ENCODE data around the gene SHISA6. TPM values are rescaled to one million over a fixed set of nuclear protein-coding genes. Genes with fewer than 3 reads are reported as not detected.

The SHISA6 gene
- total and polyA plus RNA-seq, 2 donors (not counting 1 experiment from before 2014, with no cell fraction given), result not detected

DNA sequence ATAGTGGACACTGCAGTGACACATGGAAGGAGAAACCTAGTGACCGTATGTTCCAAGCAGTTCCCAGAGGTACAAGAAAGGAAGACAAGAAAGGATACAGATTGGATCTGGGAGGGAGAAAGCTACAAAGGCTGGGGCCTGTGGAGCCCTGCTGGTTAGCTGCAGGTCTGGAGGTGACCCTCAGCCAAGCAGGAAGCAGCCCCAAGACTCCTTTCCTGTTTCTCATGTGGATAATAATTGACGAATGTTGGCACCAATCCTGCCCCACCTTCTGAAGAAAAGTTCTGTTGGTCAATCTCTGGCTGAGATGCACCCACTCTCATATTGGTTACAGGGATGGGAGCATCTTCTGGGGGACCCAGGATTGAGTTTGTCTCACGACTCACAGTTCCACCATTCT lies 99.8 kb downstream of the SHISA6 start:
- peaks cover 0 to 9% (median 0%) of the 10 kb centered on the region in 3 donors for H3K9me3 ChIP-seq (ENCODE audit: control extremely low read depth in 1 of 3, control insufficient read depth in 2 of 3, insufficient read depth in 1 of 3, low read length in 2 of 3)
- no peak overlapping the region for H3K4me3 ChIP-seq (ENCODE audit: control extremely low read depth in 1 of 5, extremely low read depth in 1 of 5, insufficient read depth in 1 of 5, low read depth in 2 of 5, low read length in 4 of 5)
- H3K79me2 ChIP-seq (ENCODE audit: control insufficient read depth, insufficient read depth, low read length), result no peaks in the 10 kb centered on the region
- H3K27me3 ChIP-seq (replicated peaks in 1 of 4; ENCODE audit: control extremely low read depth in 1 of 4, control insufficient read depth in 3 of 4, insufficient read depth in 4 of 4, low read length in 3 of 4), result no peaks in the 10 kb centered on the region
- H3K4me1 Mint-ChIP-seq, result no peaks in the 10 kb centered on the region
- no peak overlapping the region for H3K9ac ChIP-seq (ENCODE audit: low read length)
- WGBS (ENCODE audit: insufficient coverage), result 87% methylated on average over 1 of the region's 3 CpGs
- intact Hi-C loops (cut with micrococcal nuclease), result loop anchor here (10.0 kb wide), 1 partner anchor 816 kb away; no protein-coding TSS in a partner anchor
- no peak overlapping the region for H3K27ac ChIP-seq (ENCODE audit: low read length in 2 of 2)
- H3K4me1 ChIP-seq (ENCODE audit: control insufficient read depth in 2 of 2, insufficient read depth in 2 of 2, low read length in 2 of 2), result no peaks in the 10 kb centered on the region
- no peaks in the 10 kb centered on the region for H4K20me1 ChIP-seq (ENCODE audit: control insufficient read depth, insufficient read depth, low read length, poor library complexity, severe bottlenecking)
- H3K9me3 Mint-ChIP-seq (ENCODE audit: insufficient read depth), result no peaks in the 10 kb centered on the region
- ATAC-seq (ENCODE audit: low read depth) (no peak), DNase-seq (no peak)
- POLR2A ChIA-PET, result no interaction called here
- TF ChIP-seq CTCF (IDR thresholded peaks at IDR 0.05) (no peak), EZH2 (IDR thresholded peaks at IDR 0.05; ENCODE audit: borderline replicate concordance, insufficient read depth, low read depth, low read length, poor library complexity, severe bottlenecking) (no peak)
- H3K36me3 ChIP-seq (replicated peaks in 1 of 2; ENCODE audit: control extremely low read depth in 1 of 2, control insufficient read depth in 1 of 2, extremely low read depth in 1 of 2, insufficient read depth in 2 of 2, low read length in 1 of 2), result no peaks in the 10 kb centered on the region
- CTCF ChIA-PET, result no interaction called here
- no peaks in the 10 kb centered on the region for H3K27me3 Mint-ChIP-seq
- no peak overlapping the region for H2AFZ ChIP-seq (ENCODE audit: insufficient read depth, low read depth, low read length, poor library complexity, severe bottlenecking)
- no peak overlapping the region for H3K4me3 Mint-ChIP-seq
- H3K4me2 ChIP-seq (replicated peaks; ENCODE audit: low read depth, low read length, poor library complexity, severe bottlenecking), result no peak overlapping the region
- H3K27ac Mint-ChIP-seq, result no peak overlapping the region

DNA sequence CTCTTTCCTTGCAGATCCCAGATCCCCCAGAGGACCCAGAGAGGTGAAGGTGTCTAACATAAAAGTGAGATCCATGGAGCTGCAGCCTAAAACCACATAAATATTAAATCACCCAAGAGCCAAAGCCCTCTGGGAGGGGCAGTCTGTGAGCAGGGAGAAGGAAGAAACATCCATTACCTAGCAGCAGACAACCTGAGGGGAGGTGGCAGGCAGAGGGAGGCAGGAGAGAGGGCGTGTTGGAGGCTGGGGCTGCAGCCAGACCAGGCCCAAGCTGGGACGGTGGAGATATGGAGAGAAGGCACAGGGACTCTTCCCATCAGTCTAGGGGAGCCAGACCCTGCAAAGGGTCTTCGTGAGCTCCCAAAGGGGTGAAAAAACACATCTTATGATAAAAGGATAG lies 101.1 kb downstream of the SHISA6 start:
- Mint-ChIP-seq H3K27me3 (no peaks in the 10 kb centered on the region), H3K9me3 (ENCODE audit: insufficient read depth) (no peaks in the 10 kb centered on the region), H3K4me3 (no peak overlapping the region), H3K27ac (no peak overlapping the region), H3K4me1 (no peaks in the 10 kb centered on the region)
- no peak overlapping the region for H3K9ac ChIP-seq (ENCODE audit: low read length)
- H3K36me3 ChIP-seq (replicated peaks in 1 of 2; ENCODE audit: control extremely low read depth in 1 of 2, control insufficient read depth in 1 of 2, extremely low read depth in 1 of 2, insufficient read depth in 2 of 2, low read length in 1 of 2), result no peaks in the 10 kb centered on the region
- peaks cover 0 to 3% (median 0%) of the 10 kb centered on the region in 3 donors for H3K9me3 ChIP-seq (ENCODE audit: control extremely low read depth in 1 of 3, control insufficient read depth in 2 of 3, insufficient read depth in 1 of 3, low read length in 2 of 3)
- no peak overlapping the region for H3K4me2 ChIP-seq (replicated peaks; ENCODE audit: low read depth, low read length, poor library complexity, severe bottlenecking)
- DNase-seq (no peak), ATAC-seq (ENCODE audit: low read depth) (no peak)
- no peak for TF ChIP-seq CTCF (IDR thresholded peaks at IDR 0.05)
- no peak for TF ChIP-seq EZH2 (IDR thresholded peaks at IDR 0.05; ENCODE audit: borderline replicate concordance, insufficient read depth, low read depth, low read length, poor library complexity, severe bottlenecking)
- no peak overlapping the region for H3K4me3 ChIP-seq (ENCODE audit: control extremely low read depth in 1 of 5, extremely low read depth in 1 of 5, insufficient read depth in 1 of 5, low read depth in 2 of 5, low read length in 4 of 5)
- H3K4me1 ChIP-seq (ENCODE audit: control insufficient read depth in 2 of 2, insufficient read depth in 2 of 2, low read length in 2 of 2), result no peaks in the 10 kb centered on the region
- intact Hi-C loops (cut with micrococcal nuclease), result loop anchor here (10.0 kb wide), 1 partner anchor 817 kb away; no protein-coding TSS in a partner anchor
- no peaks in the 10 kb centered on the region for H4K20me1 ChIP-seq (ENCODE audit: control insufficient read depth, insufficient read depth, low read length, poor library complexity, severe bottlenecking)
- POLR2A ChIA-PET, result no interaction called here
- no CpG with 5 or more reads among the region's 3 CpGs for WGBS (ENCODE audit: insufficient coverage)
- no peak overlapping the region for H3K27ac ChIP-seq (ENCODE audit: low read length in 2 of 2)
- no peaks in the 10 kb centered on the region for H3K27me3 ChIP-seq (replicated peaks in 1 of 4; ENCODE audit: control extremely low read depth in 1 of 4, control insufficient read depth in 3 of 4, insufficient read depth in 4 of 4, low read length in 3 of 4)
- H3K79me2 ChIP-seq (ENCODE audit: control insufficient read depth, insufficient read depth, low read length), result no peaks in the 10 kb centered on the region
- H2AFZ ChIP-seq (ENCODE audit: insufficient read depth, low read depth, low read length, poor library complexity, severe bottlenecking), result no peak overlapping the region
- CTCF ChIA-PET, result no interaction called here

Measured in B cell (primary cell).